HG02798 (cell line): ENCODE data around the gene EREG.
"Not testable (repeated sequence)": the region's sequence is repeated elsewhere in the genome, so short reads cannot be mapped to it uniquely, and the experiment has no call there.

Experiments used
- ATAC-seq: cut with Tn5 transposase; IDR thresholded peaks from one replicate; pipeline ENCODE4 v1.9.1; 2021; ENCODE audit warnings: mild to moderate bottlenecking; ENCODE audit not compliant: unreplicated experiment, poor library complexity

EREG gene

DNA sequence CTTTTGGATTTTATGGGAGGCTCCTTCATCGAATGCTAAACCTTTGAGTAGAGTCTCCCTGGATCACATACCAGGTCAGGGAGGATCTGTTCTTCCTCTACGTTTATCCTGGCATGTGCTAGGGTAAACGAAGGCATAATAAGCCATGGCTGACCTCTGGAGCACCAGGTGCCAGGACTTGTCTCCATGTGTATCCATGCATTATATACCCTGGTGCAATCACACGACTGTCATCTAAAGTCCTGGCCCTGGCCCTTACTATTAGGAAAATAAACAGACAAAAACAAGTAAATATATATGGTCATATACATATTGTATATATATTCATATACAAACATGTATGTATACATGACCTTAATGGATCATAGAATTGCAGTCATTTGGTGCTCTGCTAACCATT is 21.2 kb downstream of the EREG start:
- no peak for ATAC-seq

DNA sequence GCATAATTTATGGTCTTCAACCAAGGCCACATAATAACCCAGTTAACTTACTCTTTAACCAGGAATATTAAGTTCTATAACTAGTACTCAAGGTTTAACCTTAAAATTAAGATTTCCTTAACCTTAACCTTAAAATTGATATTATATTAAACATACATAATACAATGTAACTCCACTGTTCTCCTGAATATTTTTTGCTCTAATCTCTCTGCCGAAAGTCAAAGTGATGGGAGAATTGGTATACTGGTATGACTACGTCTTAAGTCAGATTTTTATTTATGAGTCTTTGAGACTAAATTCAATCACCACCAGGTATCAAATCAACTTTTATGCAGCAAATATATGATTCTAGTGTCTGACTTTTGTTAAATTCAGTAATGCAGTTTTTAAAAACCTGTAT is 22.8 kb downstream of the EREG start:
- ATAC-seq = no peak

DNA sequence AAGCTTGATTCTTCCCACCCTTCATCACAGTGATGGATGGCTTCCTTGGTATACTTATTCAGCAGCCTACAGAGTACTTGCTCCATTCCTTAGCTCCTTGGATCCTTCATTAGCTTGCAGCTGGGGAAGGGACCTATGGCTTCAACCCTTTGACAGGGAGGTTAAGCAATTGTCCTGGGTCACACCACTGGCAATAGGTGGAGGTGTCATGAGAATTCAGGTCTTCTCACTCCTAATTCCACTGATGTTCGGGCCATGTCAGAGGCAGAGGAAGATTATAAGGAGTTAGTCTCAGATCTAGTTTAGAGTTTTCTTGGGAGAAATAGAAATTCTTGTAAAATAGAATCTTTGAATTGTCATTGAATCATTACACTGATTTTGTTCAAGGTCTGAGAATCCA is 24.5 kb downstream of the EREG start:
- ATAC-seq = no peak

DNA sequence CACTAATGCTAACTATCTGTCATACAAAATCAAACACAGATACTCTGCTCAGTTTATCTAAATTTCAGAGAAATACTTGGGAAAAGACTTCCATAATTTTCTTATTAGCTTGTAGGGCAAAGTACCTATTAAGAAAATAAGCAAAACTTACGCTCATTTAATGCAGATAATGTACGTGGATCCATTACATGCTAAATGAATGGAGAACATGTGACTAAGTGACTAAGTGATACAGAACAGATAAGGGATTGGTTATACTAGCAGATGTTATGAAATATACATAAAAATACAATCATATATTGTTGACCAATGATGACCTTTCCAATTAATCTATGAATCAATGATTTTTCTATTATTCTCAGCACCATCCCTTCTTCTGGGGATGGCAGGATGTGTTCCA is 25.7 kb downstream of the EREG start:
- ATAC-seq = no peak

DNA sequence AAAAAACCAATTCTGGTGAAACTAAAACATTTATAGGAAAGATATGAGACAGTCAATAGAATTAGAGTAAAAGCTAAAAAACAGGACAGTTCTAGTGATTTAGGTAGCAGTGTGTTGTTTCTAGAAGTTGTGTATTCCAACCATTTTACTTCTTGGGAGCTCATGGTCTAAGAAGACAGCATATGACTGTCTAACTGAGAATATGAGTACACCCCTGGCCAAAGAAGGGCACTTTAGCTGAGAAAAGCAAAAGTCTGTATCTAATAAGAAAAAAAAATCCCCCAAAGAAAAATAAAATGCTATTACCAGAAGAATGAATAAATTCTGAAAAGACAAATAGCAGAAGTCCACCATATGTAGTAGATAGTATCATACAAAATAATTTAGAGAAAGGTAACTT is 26.4 kb downstream of the EREG start:
- ATAC-seq = no peak

DNA sequence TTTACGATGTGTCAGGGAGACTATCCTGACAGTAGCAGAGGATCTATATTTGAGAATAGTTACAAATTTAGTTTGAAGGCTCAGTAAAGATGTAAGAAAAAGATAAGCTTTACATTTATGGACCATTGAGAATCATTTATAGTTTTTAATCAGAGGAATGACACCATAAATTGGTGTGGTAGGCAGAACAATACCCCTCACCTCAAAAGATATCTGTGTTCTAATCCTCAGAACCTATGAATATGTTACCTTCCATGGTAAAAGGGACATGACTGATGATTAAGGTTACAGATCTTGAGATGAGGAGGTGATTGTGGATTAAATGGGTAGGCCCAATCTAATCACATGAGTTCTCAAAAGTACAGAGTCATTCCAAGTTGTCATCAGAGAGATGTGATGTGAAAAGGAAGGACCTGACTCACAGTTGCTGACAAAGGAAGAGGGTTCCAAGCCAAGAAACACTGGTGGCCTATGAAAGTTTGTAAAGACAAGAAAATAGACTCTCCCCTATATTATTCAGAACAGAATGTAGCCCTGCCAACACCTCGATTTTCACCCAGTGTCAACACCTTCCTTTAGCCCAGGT is 27.0 kb downstream of the EREG start:
- no peak for ATAC-seq

DNA sequence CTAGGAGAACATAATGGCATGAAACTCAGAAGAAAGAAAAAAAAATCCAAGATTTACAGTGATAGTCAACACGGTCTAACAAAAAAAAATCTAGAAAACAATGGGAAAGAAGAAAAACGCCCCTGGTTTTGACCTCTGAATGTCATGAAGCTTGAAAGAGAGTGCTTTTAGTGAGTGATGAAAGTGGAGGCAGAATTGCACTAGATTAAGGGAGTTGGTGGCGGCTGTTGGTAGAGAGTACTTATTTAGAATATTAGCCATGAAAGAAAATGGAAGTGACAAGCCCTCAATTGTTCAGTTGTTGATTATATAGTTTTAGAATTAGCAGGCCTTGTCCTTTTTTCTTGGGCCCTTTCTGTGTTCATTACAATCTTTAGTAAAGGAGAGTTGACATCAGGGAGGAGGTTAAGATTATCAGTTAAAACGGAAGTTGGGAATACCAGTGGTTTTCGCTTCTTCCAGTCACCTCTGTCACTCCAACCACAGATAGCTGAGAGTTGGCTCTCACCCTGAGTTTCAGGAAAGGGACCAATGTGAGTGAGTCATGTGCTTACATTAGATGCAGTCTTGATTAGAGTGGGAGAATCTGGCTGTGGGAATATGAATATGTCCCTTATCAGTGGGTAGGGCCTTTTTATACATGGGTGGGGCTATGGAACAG is 29.7 kb downstream of the EREG start:
- ATAC-seq = no peak

DNA sequence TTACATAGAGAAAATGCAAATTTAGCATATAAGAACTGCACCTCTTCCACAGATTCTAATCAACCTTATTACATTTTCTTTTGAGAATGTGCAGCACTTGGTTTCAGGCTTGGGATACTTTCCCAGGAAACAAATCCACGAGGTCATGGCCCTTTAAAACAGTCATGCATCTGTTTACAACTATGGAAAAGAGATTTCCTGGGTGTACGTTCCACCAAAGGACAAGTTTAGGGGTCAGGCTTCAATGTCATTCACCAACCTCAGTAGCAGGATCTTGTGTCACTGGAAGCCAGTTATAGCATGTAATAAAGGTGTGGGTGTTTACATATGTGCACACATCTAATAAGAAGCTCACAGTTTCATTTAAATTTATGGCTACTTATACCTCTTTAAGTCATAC is 30.7 kb downstream of the EREG start:
- ATAC-seq = no peak

DNA sequence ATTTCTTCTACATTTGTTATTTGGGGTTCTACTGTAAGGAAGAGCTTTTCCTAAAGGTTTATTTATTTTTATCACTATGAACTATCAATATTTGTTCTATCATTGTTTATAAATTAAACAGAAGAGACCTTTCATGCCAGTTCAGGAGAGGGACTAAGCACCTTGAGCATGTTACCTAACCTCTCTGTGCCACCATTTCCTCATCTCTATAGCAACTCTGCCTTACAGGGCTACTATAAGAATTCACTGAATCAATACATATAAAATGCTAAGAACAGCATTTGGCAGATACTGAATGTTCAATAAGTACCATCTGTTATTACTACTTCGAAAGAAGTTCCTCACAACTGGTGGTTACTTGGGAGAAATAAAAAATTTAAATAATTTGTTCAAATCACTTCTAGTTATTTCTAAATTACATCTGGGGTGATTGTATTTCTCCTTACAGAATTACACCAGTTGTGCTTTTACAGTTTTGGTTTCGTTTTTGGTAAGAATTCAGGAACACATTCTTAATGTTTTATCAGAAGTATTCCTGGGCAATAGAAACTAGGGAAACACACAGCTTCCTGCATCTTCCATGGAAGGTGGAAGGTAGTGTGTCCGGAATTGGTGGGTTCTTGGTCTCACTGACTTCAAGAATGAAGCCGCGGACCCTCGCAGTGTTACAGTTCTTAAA is 32.9 kb downstream of the EREG start:
- peak; percentile 45 for ATAC-seq

DNA sequence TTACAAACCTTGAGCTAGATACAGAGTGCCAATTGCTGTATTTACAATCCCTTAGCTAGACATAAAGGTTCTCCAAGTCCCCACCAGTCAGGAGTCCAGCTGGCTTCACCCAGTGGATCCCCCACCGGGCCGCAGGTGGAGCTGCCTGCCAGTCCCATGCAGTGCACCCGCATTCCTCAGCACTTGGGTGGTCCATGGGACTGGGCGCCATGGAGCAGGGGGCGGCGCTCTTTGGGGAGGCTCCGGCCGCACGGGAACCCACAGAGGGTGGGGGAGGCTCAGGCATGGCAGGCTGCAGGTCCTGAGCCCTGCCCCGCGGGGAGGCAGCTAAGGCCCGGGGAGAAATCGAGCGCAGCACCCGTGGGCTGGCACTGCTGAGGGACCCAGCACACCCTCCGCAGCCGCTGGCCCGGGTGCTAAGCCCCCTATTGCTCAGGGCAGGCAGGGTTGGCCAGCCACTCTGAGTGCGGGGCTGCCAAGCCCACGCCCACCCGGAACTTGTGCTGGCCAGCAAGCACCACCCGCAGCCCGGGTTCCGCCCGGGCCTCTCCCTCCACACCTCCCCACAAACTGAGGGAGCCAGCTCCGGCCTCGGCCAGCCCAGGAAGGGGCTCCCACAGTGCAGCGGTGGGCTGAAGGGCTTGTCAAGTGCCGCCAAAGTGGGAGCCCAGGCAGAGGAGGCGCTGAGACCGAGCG is 34.1 kb downstream of the EREG start:
- ATAC-seq = not testable (repeated sequence)

DNA sequence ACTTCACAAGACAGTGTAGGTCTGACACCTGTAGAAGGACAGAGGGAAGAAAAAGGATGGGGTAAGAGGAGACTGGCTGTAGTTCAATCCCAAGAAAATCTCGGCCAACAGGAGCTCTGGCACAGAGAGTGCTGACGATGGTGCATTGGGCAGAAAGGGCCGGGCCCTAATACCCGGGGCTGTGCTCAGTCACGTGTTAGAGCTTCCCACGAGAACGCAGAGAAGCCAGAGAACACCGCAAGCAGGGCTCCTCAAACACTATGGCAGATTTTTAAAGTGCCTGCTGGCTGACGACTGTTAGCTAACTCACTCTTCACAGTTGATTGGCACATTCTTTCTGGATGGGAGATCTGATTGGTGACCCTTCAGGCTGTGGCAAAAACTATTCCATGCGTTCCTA is 35.5 kb downstream of the EREG start:
- no peak for ATAC-seq

DNA sequence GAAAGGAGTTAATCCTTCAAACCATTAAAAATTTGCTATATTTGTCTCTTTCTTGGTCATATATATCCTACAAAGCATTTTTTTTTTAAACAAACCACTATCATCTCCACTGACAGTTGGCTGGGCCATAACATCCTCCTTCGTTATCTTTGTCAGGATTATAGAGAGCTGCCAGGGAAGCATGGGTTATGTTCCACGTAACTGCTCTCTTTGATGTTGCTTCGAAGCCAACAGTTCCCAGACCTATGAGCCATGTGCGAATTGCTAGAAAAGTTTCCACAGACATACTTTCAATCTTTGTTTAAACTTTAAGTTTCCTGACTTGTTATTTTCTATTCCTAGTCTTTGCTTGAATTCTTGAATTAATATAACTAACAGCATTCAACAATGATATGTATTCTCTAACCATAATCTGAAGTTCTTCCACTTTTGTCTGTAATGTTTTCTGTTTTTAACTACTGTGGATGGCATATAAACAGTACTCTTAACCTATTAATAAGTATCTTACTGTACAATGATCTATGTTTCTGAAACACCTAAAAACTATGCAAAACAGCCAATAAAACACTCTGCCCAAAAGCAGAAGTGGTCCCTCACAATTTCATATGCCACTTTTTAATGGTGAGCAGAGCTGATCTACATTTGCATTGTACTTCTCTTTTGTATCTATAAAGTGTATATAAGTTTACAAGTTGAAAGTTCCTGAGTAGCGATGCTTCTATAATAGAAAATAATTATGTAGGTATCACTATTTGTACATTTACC is 37.9 kb downstream of the EREG start:
- peak; percentile 96 for ATAC-seq

DNA sequence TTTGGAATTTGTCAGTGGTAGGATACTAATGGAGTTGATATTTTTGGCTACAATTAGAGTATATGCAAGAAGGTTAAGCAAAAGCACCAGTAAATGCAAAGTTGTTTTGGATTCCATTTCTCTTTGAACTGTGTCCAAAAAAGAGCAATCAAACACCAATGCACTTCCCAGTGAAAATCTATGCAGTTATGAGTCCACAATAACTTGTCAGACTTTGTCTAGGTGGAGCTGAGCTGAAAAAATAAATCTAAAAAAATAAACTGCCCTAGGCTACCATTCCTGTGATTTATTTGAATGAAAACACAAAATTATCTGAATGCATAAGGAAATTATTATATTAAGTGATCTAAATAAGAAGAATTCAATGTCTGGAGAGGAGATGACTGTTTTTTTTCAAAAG is 42.9 kb downstream of the EREG start:
- no peak for ATAC-seq

DNA sequence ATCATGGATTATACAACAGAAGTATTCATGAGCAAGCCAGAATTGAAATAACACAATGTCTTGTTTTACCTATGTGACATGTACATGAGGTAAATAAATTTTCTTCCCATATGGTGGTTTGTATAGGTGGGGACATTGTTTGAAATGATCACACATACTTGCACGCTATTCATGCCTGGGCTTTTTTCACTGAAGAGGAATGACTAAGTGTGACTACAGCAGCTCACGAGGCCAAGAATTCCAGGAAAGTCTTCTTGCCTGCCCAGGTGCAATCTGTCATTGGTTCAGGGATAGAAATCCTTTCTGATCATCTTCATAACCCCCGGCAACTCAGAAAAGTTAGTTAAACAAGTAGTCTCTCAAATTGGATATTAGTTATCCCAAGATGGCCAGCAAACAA is 43.7 kb downstream of the EREG start:
- no peak for ATAC-seq

DNA sequence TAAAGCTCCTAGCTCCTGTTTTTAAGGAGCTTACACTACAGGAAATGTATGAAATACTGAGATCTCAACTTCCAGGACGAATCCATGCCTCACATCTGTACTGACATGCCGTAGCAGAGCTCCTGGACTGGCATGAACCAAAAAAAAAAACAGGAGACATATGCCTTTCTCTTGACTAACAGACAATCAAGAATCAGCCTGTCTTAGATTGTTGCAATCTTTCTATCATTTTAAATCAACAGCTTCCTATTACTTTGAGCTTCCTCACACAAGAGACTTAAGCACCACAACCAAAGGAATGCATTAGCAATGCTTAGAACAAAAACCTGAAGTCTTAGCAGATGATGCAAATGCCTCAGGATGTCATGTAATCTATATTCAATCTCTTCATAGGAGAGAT is 45.3 kb downstream of the EREG start:
- no peak for ATAC-seq

DNA sequence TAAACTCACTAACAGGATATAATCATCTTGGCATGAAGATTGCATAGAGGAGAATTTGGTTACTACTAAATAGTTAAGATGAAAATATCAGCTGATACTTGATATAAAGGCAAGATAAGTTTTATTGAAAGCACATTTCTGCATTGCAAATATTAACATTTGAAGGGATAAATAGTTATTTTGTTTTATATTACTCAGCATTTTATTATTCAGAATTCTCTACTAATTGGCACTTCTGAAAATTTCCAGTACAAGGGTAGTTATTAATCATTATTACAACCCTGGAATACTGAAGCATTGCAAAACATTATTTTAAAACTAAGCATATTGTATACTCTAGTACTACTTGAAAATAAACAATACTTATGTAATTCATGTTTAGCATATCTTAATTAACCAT is 47.3 kb downstream of the EREG start:
- ATAC-seq = no peak

DNA sequence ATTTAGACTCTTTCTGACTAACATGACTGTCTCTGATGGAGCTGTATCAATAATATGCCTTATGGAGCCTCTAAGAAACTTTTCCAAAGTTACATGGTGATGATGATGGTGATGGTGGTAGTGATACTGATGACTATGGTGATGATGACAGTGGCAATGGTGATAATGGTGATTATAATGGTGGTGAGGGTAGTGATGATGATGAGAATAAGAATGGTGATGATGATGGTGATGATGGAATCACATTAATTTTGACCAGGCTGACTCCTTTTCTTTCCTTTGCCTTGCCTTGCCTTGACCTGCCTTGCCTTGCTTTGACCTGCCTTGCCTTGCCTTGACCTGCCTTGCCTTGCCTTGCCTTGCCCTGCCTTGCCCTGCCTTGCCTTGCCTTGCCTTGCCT is 48.3 kb downstream of the EREG start:
- no peak for ATAC-seq

DNA sequence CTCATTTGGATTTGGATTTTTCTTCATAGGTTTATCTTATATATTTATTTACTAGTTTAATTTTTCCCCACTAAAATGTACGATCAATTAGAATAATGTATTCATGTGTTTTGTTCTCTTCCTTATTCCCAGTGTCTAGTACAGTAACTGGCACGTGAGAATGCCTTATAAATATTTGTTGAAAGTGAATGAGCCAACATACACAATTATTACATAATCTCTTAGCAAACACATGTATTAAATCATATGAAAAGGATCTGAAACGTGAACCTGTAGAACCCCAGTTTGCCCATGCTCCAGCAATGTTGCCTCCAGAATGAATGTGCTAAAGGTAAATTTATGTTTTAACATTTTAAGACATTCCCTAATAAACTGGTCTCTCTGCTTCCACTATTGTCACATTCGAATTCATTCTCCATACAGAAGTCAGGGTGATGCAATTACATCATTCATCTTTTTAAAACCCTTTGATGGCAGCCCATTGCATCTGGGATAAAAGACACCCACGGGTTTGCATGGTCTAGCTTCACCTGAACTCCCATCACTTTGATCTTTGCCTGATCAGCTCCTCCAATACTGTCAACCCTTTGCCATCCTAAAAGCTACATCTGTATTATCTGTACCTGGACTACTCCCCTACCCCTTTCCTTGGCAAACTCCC is 49.3 kb downstream of the EREG start:
- ATAC-seq = no peak

DNA sequence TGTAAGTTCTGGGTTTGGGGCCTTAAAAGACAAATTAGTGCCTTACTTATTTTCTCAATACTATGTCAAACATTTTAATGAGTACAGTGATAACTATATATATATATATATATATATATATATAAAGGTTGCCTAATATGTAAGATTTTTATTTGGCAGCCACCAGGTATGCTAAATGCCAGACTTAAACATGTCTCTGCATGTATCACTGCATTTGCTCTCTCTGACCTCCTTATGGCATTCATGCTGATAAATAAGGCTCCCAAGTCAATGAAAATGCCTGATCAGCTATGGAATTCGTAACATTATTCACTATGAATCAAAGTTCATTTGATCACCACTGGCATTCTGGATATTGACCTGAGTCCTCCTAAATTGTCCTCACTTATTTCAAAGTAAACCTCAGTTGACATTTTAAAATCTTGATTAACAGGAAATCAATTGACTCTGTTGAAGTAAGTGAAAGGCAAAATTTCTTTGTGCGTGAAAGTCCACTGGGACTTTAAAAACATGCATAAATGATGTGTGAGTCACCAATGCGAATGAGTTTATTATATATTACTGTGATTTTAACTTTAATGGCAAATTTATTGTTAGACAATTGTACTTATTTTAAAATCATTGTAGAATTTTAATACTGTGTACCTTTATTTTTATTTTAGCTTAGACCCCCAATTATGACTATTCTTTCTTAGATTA is 50.8 kb downstream of the EREG start:
- ATAC-seq = no peak
